SK-N-SH (cell line): Measurements from ENCODE around the gene LMAN2.

Source experiments
- EP300 ChIP-seq, 2 experiments: IDR thresholded peaks; 2 replicates each; pipeline versions ENCODE4 v1.4.0 to v1.6.1; 2012; ENCODE audit warnings: borderline replicate concordance in 1 of 2, low read depth in 1 of 2, low read length in 1 of 2
- GABPA ChIP-seq: IDR thresholded peaks from 2 replicates; pipeline ENCODE4 v1.4.0; 2012; ENCODE audit warnings: low read depth, mild to moderate bottlenecking
- MXI1 ChIP-seq: IDR thresholded peaks from 2 replicates; pipeline ENCODE4 v1.6.1; 2012; ENCODE audit warnings: mild to moderate bottlenecking, low read depth, low read length, improper control_type of control experiment
- POLR2AphosphoS5 ChIP-seq: IDR thresholded peaks from 2 replicates; pipeline ENCODE4 v1.6.1; 2012; ENCODE audit warnings: low read depth, low read length
- TF ChIP-seq, protein P1 (sequence below): fragments of 200-600 bp; sonication (generic); IDR thresholded peaks from 2 replicates; pipeline ENCODE4 v1.6.1; 2017; ENCODE audit warnings: antibody characterized with exemption, mild to moderate bottlenecking, moderate library complexity
- TF ChIP-seq, protein P2 (sequence below): fragments of 150-350 bp; IDR thresholded peaks from 2 replicates; pipeline ENCODE4 v1.6.1; 2017; ENCODE audit warnings: antibody characterized with exemption, low read length, low read depth, borderline replicate concordance

DNA sequence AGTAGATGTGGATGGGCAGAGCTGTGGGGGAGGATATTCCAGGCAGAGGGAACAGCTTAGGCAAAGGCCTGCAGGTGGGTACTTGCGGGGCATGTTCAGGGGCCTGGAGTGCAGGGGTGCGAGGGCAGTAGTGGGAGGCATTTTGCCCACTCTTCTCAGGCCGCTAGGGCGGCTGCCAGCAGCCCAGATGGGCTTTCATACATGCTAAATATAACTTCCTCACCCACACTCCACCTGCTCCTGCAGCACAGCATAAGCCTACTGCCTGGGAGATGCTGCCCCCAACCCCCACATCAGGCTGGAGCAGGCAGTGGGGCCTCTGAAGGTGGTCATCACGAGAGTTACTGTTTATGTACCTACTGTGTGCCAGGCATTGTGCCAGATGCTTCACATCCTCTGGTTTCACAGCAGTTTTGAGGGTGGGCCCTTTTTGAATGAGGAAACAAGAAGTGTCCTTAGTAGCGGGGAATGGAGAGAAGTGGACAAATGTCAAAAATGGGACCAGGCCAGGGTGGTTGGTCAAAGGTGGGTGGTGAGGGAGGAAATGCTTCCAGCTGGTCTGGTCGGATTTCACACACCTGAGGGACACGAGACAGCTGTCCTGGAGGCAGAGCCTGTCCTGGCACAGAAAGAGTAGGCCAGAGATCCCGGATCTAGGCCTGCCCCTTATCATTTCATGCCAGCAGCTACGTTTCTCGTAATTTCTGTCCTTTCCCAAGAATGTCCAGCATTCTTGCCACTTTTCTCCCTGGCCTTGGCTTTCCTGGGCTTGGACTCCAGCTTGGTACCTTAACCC, 18.4 kb upstream of the LMAN2 start:
- TF ChIP-seq, protein P1, sequence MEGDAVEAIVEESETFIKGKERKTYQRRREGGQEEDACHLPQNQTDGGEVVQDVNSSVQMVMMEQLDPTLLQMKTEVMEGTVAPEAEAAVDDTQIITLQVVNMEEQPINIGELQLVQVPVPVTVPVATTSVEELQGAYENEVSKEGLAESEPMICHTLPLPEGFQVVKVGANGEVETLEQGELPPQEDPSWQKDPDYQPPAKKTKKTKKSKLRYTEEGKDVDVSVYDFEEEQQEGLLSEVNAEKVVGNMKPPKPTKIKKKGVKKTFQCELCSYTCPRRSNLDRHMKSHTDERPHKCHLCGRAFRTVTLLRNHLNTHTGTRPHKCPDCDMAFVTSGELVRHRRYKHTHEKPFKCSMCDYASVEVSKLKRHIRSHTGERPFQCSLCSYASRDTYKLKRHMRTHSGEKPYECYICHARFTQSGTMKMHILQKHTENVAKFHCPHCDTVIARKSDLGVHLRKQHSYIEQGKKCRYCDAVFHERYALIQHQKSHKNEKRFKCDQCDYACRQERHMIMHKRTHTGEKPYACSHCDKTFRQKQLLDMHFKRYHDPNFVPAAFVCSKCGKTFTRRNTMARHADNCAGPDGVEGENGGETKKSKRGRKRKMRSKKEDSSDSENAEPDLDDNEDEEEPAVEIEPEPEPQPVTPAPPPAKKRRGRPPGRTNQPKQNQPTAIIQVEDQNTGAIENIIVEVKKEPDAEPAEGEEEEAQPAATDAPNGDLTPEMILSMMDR: no peak
- no peak for TF ChIP-seq EP300 (IDR thresholded peaks at IDR 0.05; ENCODE audit: borderline replicate concordance in 1 of 2, low read depth in 1 of 2, low read length in 1 of 2)
- no peak for TF ChIP-seq MXI1
- TF ChIP-seq GABPA: no peak
- no peak for TF ChIP-seq POLR2AphosphoS5
- TF ChIP-seq, protein P2, sequence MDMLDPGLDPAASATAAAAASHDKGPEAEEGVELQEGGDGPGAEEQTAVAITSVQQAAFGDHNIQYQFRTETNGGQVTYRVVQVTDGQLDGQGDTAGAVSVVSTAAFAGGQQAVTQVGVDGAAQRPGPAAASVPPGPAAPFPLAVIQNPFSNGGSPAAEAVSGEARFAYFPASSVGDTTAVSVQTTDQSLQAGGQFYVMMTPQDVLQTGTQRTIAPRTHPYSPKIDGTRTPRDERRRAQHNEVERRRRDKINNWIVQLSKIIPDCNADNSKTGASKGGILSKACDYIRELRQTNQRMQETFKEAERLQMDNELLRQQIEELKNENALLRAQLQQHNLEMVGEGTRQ: no peak
